HEK293 (cell line): ENCODE data around the gene PCBD2.

ENCODE experiments used
- GFI1B ChIP-seq: fragments of 450-650 bp; formaldehyde crosslinking; IDR thresholded peaks from 2 replicates; pipeline ENCODE4 v1.5.1; 2016; ENCODE audit warnings: missing biosample characterization, missing genetic modification characterization
- KLF1 ChIP-seq: fragments of 450-650 bp; formaldehyde crosslinking; IDR thresholded peaks from 2 replicates; pipeline ENCODE4 v1.5.1; 2016; ENCODE audit warnings: missing biosample characterization, missing genetic modification characterization
- MYNN ChIP-seq: fragments of 450-650 bp; formaldehyde crosslinking; IDR thresholded peaks from 2 replicates; pipeline ENCODE4 v1.5.1; 2016; ENCODE audit warnings: missing biosample characterization, missing genetic modification characterization, borderline replicate concordance
- OSR2 ChIP-seq: fragments of 450-650 bp; formaldehyde crosslinking; IDR thresholded peaks from 2 replicates; pipeline ENCODE4 v1.5.1; 2016; ENCODE audit warnings: missing biosample characterization, missing genetic modification characterization
- SCRT1 ChIP-seq: fragments of 450-650 bp; formaldehyde crosslinking; IDR thresholded peaks from 2 replicates; pipeline ENCODE4 v1.5.1; 2016; ENCODE audit warnings: missing biosample characterization, missing genetic modification characterization, borderline replicate concordance
- SCRT2 ChIP-seq: fragments of 450-650 bp; formaldehyde crosslinking; IDR thresholded peaks from 2 replicates; pipeline ENCODE4 v1.5.1; 2016; ENCODE audit warnings: missing biosample characterization, missing genetic modification characterization
- SP3 ChIP-seq: fragments of 450-650 bp; formaldehyde crosslinking; IDR thresholded peaks from 2 replicates; pipeline ENCODE4 v1.5.1; 2016; ENCODE audit warnings: missing biosample characterization, missing genetic modification characterization
- ZEB2 ChIP-seq: fragments of 450-650 bp; formaldehyde crosslinking; IDR thresholded peaks from 2 replicates; pipeline ENCODE4 v1.5.1; 2016; ENCODE audit warnings: missing biosample characterization, missing genetic modification characterization
- ZNF133 ChIP-seq: fragments of 450-650 bp; formaldehyde crosslinking; IDR thresholded peaks from 2 replicates; pipeline ENCODE4 v1.5.1; 2016; ENCODE audit warnings: missing biosample characterization, missing genetic modification characterization
- ZNF169 ChIP-seq: fragments of 450-650 bp; formaldehyde crosslinking; IDR thresholded peaks from 2 replicates; pipeline ENCODE4 v1.5.1; 2016; ENCODE audit warnings: missing biosample characterization, missing genetic modification characterization
- ZNF211 ChIP-seq: fragments of 450-650 bp; formaldehyde crosslinking; IDR thresholded peaks from 2 replicates; pipeline ENCODE4 v1.5.1; 2016; ENCODE audit warnings: low read depth, missing biosample characterization, missing genetic modification characterization
- ZNF214 ChIP-seq: fragments of 450-650 bp; formaldehyde crosslinking; IDR thresholded peaks from 2 replicates; pipeline ENCODE4 v1.5.1; 2017; ENCODE audit warnings: missing biosample characterization, mild to moderate bottlenecking, missing genetic modification characterization, borderline replicate concordance
- ZNF223 ChIP-seq: fragments of 450-650 bp; formaldehyde crosslinking; IDR thresholded peaks from 2 replicates; pipeline ENCODE4 v1.5.1; 2016; ENCODE audit warnings: missing biosample characterization, missing genetic modification characterization
- ZNF24 ChIP-seq: fragments of 450-650 bp; formaldehyde crosslinking; IDR thresholded peaks from 2 replicates; pipeline ENCODE4 v1.5.1; 2016; ENCODE audit warnings: missing biosample characterization, missing genetic modification characterization
- ZNF404 ChIP-seq: fragments of 450-650 bp; formaldehyde crosslinking; IDR thresholded peaks from 2 replicates; pipeline ENCODE4 v1.5.1; 2017; ENCODE audit warnings: missing biosample characterization, missing genetic modification characterization
- ZNF777 ChIP-seq: fragments of 450-650 bp; formaldehyde crosslinking; IDR thresholded peaks from 2 replicates; pipeline ENCODE4 v1.5.1; 2017; ENCODE audit warnings: missing biosample characterization, missing genetic modification characterization, borderline replicate concordance
- ZSCAN30 ChIP-seq: fragments of 450-650 bp; IDR thresholded peaks from 2 replicates; pipeline ENCODE4 v1.5.1; 2018; ENCODE audit warnings: missing biosample characterization, mild to moderate bottlenecking, missing genetic modification characterization, moderate library complexity
- ZXDB ChIP-seq: fragments of 450-650 bp; formaldehyde crosslinking; IDR thresholded peaks from 2 replicates; pipeline ENCODE4 v1.5.1; 2016; ENCODE audit warnings: missing biosample characterization, missing genetic modification characterization
- TF ChIP-seq, protein P1 (sequence below): fragments of 450-650 bp; formaldehyde crosslinking; IDR thresholded peaks from 2 replicates; pipeline ENCODE4 v1.5.0; 2017; ENCODE audit warnings: missing biosample characterization, missing genetic modification characterization, borderline replicate concordance
- TF ChIP-seq, protein P2 (sequence below): fragments of 450-650 bp; formaldehyde crosslinking; optimal IDR thresholded peaks from 2 replicates; pipeline ENCODE3; 2016; ENCODE audit warnings: missing biosample characterization, mild to moderate bottlenecking, missing genetic modification characterization
- TF ChIP-seq, protein P3 (sequence below): fragments of 450-650 bp; formaldehyde crosslinking; IDR thresholded peaks from 2 replicates; pipeline ENCODE4 v1.5.1; 2017; ENCODE audit warnings: missing biosample characterization, mild to moderate bottlenecking, missing genetic modification characterization, moderate library complexity
- TF ChIP-seq, protein P4 (sequence below): fragments of 450-650 bp; formaldehyde crosslinking; IDR thresholded peaks from 2 replicates; pipeline ENCODE4 v1.5.1; 2016; ENCODE audit warnings: missing biosample characterization, missing genetic modification characterization
- TF ChIP-seq, protein P5 (sequence below): fragments of 450-650 bp; formaldehyde crosslinking; IDR thresholded peaks from 2 replicates; pipeline ENCODE4 v1.5.1; 2016; ENCODE audit warnings: missing biosample characterization, missing genetic modification characterization
- TF ChIP-seq, protein P6 (sequence below): fragments of 450-650 bp; formaldehyde crosslinking; IDR thresholded peaks from 2 replicates; pipeline ENCODE4 v1.5.1; 2016; ENCODE audit warnings: missing biosample characterization, missing genetic modification characterization

PCBD2 gene

DNA sequence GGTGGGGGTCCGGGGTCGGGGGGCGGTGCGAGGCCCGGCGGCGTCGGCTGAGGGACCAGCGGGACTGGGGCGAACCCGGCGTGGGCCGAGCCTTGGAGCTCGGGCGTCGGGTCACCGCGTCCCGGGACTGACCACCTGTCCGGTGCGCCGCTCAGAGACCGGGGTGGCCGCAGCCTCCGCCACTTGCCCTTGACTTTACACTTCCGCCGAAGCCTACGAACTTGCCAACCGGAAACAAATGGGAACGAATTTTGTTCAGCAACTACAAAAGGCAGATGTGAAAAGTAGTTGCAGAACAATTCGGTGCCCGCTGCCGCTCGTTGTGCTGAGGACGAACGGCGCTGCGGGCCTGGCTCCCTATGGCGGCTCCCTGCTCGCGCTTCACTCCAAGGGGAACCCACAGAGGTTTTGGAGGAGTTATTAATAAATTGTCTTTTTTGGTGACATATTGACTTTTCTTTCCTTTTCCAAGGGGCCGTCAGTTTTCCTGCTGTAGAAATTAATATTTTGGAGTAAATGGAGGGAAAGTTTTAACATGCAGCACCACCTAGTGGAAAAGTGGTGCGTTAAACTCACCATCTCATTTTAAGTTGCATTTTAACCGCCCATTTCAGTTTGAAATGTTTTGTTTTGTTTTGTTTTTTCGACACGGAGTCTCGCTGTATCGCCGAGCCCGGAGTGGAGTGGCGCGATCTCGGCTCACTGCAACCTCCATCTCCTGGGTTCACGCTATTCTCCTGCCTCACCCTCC, 490 bp downstream of the PCBD2 start (continued):
- TF ChIP-seq ZNF404 (tag by site-specific recombination) = no peak
- peak; percentile 83 for TF ChIP-seq ZEB2
- no peak for TF ChIP-seq ZNF211 (tag by site-specific recombination)
- no peak; the same call in 1 of the 2 replicates for TF ChIP-seq SP3 (tag by site-specific recombination)
- TF ChIP-seq ZNF24 (tag by site-specific recombination) = 0 out of 2 replicates have a peak, but pooled peaks have one; percentile 64
- TF ChIP-seq OSR2 (tag by site-specific recombination) = no peak
- no peak for TF ChIP-seq ZNF133
- TF ChIP-seq, protein P1, sequence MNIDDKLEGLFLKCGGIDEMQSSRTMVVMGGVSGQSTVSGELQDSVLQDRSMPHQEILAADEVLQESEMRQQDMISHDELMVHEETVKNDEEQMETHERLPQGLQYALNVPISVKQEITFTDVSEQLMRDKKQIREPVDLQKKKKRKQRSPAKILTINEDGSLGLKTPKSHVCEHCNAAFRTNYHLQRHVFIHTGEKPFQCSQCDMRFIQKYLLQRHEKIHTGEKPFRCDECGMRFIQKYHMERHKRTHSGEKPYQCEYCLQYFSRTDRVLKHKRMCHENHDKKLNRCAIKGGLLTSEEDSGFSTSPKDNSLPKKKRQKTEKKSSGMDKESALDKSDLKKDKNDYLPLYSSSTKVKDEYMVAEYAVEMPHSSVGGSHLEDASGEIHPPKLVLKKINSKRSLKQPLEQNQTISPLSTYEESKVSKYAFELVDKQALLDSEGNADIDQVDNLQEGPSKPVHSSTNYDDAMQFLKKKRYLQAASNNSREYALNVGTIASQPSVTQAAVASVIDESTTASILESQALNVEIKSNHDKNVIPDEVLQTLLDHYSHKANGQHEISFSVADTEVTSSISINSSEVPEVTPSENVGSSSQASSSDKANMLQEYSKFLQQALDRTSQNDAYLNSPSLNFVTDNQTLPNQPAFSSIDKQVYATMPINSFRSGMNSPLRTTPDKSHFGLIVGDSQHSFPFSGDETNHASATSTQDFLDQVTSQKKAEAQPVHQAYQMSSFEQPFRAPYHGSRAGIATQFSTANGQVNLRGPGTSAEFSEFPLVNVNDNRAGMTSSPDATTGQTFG (tag by site-specific recombination) = no peak
- TF ChIP-seq, protein P2, sequence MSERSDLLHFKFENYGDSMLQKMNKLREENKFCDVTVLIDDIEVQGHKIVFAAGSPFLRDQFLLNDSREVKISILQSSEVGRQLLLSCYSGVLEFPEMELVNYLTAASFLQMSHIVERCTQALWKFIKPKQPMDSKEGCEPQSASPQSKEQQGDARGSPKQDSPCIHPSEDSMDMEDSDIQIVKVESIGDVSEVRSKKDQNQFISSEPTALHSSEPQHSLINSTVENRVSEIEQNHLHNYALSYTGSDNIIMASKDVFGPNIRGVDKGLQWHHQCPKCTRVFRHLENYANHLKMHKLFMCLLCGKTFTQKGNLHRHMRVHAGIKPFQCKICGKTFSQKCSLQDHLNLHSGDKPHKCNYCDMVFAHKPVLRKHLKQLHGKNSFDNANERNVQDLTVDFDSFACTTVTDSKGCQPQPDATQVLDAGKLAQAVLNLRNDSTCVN (tag by site-specific recombination) = no peak
- TF ChIP-seq, protein P3, sequence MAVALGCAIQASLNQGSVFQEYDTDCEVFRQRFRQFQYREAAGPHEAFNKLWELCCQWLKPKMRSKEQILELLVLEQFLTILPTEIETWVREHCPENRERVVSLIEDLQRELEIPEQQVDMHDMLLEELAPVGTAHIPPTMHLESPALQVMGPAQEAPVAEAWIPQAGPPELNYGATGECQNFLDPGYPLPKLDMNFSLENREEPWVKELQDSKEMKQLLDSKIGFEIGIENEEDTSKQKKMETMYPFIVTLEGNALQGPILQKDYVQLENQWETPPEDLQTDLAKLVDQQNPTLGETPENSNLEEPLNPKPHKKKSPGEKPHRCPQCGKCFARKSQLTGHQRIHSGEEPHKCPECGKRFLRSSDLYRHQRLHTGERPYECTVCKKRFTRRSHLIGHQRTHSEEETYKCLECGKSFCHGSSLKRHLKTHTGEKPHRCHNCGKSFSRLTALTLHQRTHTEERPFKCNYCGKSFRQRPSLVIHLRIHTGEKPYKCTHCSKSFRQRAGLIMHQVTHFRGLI (tag by site-specific recombination) = no peak
- TF ChIP-seq, protein P4, sequence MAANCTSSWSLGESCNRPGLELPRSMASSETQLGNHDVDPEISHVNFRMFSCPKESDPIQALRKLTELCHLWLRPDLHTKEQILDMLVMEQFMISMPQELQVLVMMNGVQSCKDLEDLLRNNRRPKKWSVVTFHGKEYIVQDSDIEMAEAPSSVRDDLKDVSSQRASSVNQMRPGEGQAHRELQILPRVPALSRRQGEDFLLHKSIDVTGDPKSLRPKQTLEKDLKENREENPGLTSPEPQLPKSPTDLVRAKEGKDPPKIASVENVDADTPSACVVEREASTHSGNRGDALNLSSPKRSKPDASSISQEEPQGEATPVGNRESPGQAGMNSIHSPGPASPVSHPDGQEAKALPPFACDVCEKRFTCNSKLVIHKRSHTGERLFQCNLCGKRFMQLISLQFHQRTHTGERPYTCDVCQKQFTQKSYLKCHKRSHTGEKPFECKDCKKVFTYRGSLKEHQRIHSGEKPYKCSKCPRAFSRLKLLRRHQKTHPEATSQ (tag by site-specific recombination) = 0 out of 2 replicates have a peak, but pooled peaks have one; percentile 28
- TF ChIP-seq GFI1B (tag by site-specific recombination) = no peak
- no peak for TF ChIP-seq ZNF777 (tag by site-specific recombination)
- no peak for TF ChIP-seq KLF1 (tag by site-specific recombination)
- no peak for TF ChIP-seq SCRT1 (tag by site-specific recombination)
- TF ChIP-seq MYNN (tag by site-specific recombination) = no peak
- TF ChIP-seq SCRT2 (tag by site-specific recombination) = no peak
- TF ChIP-seq, protein P5, sequence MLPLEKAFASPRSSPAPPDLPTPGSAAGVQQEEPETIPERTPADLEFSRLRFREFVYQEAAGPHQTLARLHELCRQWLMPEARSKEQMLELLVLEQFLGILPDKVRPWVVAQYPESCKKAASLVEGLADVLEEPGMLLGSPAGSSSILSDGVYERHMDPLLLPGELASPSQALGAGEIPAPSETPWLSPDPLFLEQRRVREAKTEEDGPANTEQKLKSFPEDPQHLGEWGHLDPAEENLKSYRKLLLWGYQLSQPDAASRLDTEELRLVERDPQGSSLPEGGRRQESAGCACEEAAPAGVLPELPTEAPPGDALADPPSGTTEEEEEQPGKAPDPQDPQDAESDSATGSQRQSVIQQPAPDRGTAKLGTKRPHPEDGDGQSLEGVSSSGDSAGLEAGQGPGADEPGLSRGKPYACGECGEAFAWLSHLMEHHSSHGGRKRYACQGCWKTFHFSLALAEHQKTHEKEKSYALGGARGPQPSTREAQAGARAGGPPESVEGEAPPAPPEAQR = no peak
- 0 out of 2 replicates have a peak, but pooled peaks have one; percentile 7 for TF ChIP-seq ZSCAN30 (tag by site-specific recombination)
- TF ChIP-seq ZNF223 (tag by site-specific recombination) = no peak
- TF ChIP-seq, protein P6, sequence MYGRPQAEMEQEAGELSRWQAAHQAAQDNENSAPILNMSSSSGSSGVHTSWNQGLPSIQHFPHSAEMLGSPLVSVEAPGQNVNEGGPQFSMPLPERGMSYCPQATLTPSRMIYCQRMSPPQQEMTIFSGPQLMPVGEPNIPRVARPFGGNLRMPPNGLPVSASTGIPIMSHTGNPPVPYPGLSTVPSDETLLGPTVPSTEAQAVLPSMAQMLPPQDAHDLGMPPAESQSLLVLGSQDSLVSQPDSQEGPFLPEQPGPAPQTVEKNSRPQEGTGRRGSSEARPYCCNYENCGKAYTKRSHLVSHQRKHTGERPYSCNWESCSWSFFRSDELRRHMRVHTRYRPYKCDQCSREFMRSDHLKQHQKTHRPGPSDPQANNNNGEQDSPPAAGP (tag by site-specific recombination) = no peak
- no peak for TF ChIP-seq ZNF214 (tag by site-specific recombination)
- peak; percentile 54; the same call in 1 of the 2 replicates for TF ChIP-seq ZXDB
- no peak for TF ChIP-seq ZNF169
